A549 (cell line): ENCODE results near the gene PPARA.

Experiments used
- CTCF ChIP-seq: fragments of >200 bp; sonication (Bioruptor Twin); formaldehyde crosslinking; IDR thresholded peaks from 3 replicates; pipeline ENCODE4 v1.5.1; 2016
- E2F6 ChIP-seq: IDR thresholded peaks from 2 replicates; pipeline ENCODE4 v1.6.1; 2012; ENCODE audit warnings: low read depth, borderline replicate concordance
- EP300 ChIP-seq, 2 experiments: fragments of >200 bp; sonication (Bioruptor Twin); formaldehyde crosslinking; IDR thresholded peaks; 2 replicates in 1 of 2; 3 replicates in 1 of 2; pipeline ENCODE4 v1.6.1; 2016 to 2017
- JUN ChIP-seq, 2 experiments: fragments of >200 bp; sonication (Bioruptor Twin); formaldehyde crosslinking; IDR thresholded peaks; 2 replicates in 1 of 2; 3 replicates in 1 of 2; pipeline ENCODE4 v1.6.1; 2016 to 2017
- KDM5A ChIP-seq: fragments of 200-600 bp; sonication (generic); IDR thresholded peaks from 2 replicates; pipeline ENCODE4 v1.6.1; 2016; ENCODE audit warnings: antibody characterized with exemption, mild to moderate bottlenecking
- MAZ ChIP-seq: fragments of 150-350 bp; IDR thresholded peaks from 2 replicates; pipeline ENCODE4 v1.6.1; 2014; ENCODE audit warnings: antibody characterized with exemption, low read depth, low read length, borderline replicate concordance
- NR3C1 ChIP-seq: fragments of >200 bp; sonication (Bioruptor Twin); formaldehyde crosslinking; IDR thresholded peaks from 3 replicates; pipeline ENCODE4 v1.6.1; 2017
- POLR2A ChIP-seq: IDR thresholded peaks from 2 replicates; pipeline ENCODE4 v1.6.1; 2012; ENCODE audit warnings: mild to moderate bottlenecking, low read length
- RAD21 ChIP-seq, 2 experiments: fragments of >200 bp in 1 of 2; sonication (Bioruptor Twin) in 1 of 2; formaldehyde crosslinking in 1 of 2; IDR thresholded peaks in 1 of 2; conservative IDR thresholded peaks in 1 of 2; 2 replicates in 1 of 2; 3 replicates in 1 of 2; pipeline ENCODE4 v1.6.1; 2012 to 2018; ENCODE audit warnings: inconsistent platforms in 1 of 2
- RARB ChIP-seq: fragments of 250-450 bp; sonication (Bioruptor Pico); IDR thresholded peaks from 2 replicates; pipeline ENCODE4 v1.8.0; 2021; ENCODE audit warnings: mild to moderate bottlenecking, moderate library complexity
- RFX5 ChIP-seq: fragments of 450-650 bp; IDR thresholded peaks from 2 replicates; pipeline ENCODE4 v1.7.1; 2014; ENCODE audit warnings: antibody characterized with exemption, mild to moderate bottlenecking, moderate library complexity
- SMC3 ChIP-seq: fragments of >200 bp; sonication (Bioruptor Twin); formaldehyde crosslinking; IDR thresholded peaks from 3 replicates; pipeline ENCODE4 v1.6.1; 2018; ENCODE audit warnings: inconsistent platforms
- TF ChIP-seq, protein P1 (sequence below): IDR thresholded peaks from 2 replicates; pipeline ENCODE4 v1.6.1; 2012
- TF ChIP-seq, protein P2 (sequence below): fragments of 200-600 bp; sonication (generic); IDR thresholded peaks from 2 replicates; pipeline ENCODE4 v1.6.1; 2016; ENCODE audit warnings: antibody characterized with exemption, mild to moderate bottlenecking, moderate library complexity

DNA sequence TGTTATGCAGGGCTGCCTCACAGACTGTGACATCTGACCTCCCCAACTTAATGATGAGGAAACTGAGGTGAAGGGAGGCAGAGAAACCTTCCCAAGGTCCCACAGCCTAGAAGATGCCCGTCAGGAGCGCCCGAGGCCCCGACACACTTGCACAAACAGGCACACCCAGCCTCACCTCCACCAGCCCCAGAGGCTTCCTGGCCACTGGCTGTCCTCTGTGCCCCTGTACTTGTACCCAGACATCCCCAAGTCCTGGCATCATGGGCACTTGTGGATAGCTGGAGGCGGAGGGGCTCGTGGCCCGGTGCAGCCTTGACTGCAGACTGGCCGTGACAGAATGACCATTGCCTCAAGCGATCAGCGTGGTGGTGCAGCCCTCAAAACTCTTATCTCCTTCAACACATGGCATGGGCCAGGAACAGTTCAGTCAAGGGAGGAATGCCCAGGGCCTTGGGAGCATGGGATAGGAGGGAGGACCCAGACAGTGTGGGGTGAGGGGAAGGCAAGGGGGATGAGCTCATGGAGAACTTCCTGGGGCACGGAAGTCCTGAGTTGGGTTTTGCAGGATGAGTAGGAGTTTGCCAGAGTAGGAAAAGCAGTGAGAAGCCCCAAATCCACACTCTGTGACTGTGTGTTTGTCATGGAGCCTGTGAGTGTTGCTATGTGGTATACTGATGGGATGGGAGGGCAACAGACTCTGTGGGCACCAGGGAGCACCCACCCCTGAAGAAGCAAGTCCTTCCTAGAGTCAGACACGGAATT lies 25.8 kb upstream of the PPARA start:
- TF ChIP-seq KDM5A (no peak), E2F6 (no peak), RARB (no peak), POLR2A (no peak), CTCF (no peak), EP300 (IDR thresholded peaks at IDR 0.05) (no peak), RFX5 (no peak), SMC3 (no peak), RAD21 (conservative IDR thresholded peaks at IDR 0.05 in 1 of 2, IDR thresholded peaks at IDR 0.05 in 1 of 2) (no peak), JUN (IDR thresholded peaks at IDR 0.05) (no peak), MAZ (no peak), NR3C1 (no peak)
- TF ChIP-seq, protein P1, sequence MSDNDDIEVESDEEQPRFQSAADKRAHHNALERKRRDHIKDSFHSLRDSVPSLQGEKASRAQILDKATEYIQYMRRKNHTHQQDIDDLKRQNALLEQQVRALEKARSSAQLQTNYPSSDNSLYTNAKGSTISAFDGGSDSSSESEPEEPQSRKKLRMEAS, result no peak
- TF ChIP-seq, protein P2, sequence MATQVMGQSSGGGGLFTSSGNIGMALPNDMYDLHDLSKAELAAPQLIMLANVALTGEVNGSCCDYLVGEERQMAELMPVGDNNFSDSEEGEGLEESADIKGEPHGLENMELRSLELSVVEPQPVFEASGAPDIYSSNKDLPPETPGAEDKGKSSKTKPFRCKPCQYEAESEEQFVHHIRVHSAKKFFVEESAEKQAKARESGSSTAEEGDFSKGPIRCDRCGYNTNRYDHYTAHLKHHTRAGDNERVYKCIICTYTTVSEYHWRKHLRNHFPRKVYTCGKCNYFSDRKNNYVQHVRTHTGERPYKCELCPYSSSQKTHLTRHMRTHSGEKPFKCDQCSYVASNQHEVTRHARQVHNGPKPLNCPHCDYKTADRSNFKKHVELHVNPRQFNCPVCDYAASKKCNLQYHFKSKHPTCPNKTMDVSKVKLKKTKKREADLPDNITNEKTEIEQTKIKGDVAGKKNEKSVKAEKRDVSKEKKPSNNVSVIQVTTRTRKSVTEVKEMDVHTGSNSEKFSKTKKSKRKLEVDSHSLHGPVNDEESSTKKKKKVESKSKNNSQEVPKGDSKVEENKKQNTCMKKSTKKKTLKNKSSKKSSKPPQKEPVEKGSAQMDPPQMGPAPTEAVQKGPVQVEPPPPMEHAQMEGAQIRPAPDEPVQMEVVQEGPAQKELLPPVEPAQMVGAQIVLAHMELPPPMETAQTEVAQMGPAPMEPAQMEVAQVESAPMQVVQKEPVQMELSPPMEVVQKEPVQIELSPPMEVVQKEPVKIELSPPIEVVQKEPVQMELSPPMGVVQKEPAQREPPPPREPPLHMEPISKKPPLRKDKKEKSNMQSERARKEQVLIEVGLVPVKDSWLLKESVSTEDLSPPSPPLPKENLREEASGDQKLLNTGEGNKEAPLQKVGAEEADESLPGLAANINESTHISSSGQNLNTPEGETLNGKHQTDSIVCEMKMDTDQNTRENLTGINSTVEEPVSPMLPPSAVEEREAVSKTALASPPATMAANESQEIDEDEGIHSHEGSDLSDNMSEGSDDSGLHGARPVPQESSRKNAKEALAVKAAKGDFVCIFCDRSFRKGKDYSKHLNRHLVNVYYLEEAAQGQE, result no peak
